Activated CD8-positive, alpha-beta T cell treated with anti-CD3 and anti-CD28 coated beads for 36 hours (primary cell): ENCODE measurements around the gene LHFPL3. TPM values are rescaled to one million over a fixed set of nuclear protein-coding genes. Genes with fewer than 3 reads are reported as not detected.

Source experiments
- ATAC-seq: fragments of 200-7000 bp; cut with Tn5 transposase; one replicate; pipeline ENCODE4 v1.10.0; 2021; ENCODE audit warnings: mild to moderate bottlenecking, moderate library complexity
- CTCF ChIA-PET: fragments of 350-600 bp; sonication (Branson Sonifier 250); formaldehyde crosslinking; loops from one replicate; lab custom pipeline; 2021; ENCODE audit warnings: antibody characterized with exemption; lab: Charles Lee
- POLR2A ChIA-PET: fragments of 350-600 bp; sonication (Branson Sonifier 250); formaldehyde crosslinking; loops from one replicate; lab custom pipeline; 2021; ENCODE audit warnings: antibody characterized with exemption; lab: Charles Lee
- DNase-seq: peaks from one replicate; pipeline ENCODE4 v3.0.0-alpha.2; 2020
- H3K27ac Mint-ChIP-seq: one replicate; pipeline ENCODE4 v1.8.0; 2021; ENCODE audit warnings: mild to moderate bottlenecking, mixed read lengths
- H3K27me3 Mint-ChIP-seq: one replicate; pipeline ENCODE4 v1.8.0; 2021; ENCODE audit warnings: mixed read lengths
- H3K36me3 Mint-ChIP-seq: one replicate; pipeline ENCODE4 v1.8.0; 2021; ENCODE audit warnings: low read depth, mixed read lengths
- H3K4me1 Mint-ChIP-seq: one replicate; pipeline ENCODE4 v1.8.0; 2021; ENCODE audit warnings: low read depth, mixed read lengths
- H3K4me3 Mint-ChIP-seq: one replicate; pipeline ENCODE4 v1.8.0; 2021; ENCODE audit warnings: mild to moderate bottlenecking, moderate library complexity, mixed read lengths
- H3K9me3 Mint-ChIP-seq: one replicate; pipeline ENCODE4 v1.8.0; 2021; ENCODE audit warnings: mixed read lengths
- CTCF ChIP-seq: fragments of 200-600 bp; IDR thresholded peaks from one replicate; pipeline ENCODE4 v1.8.0; 2022; ENCODE audit warnings: antibody characterized with exemption, mild to moderate bottlenecking
- intact Hi-C: fragments of 100-400 bp; cut with micrococcal nuclease; formaldehyde crosslinking; loops from one replicate; pipeline ENCODE4 v1.10.0; 2022
- total RNA-seq, 2 experiments: library from RNA; stranded (reverse); gene quantifications; one replicate each; pipeline ENCODE4 v1.2.3, GENCODE V29; 2021

The LHFPL3 gene
- total RNA-seq, 2 experiments from 2014 or later = not detected

- DNase-seq = no peak
- Mint-ChIP-seq H3K9me3 (peaks cover 3% of the 10 kb centered on the region), H3K27ac (no peak overlapping the region), H3K27me3 (peaks cover 10% of the 10 kb centered on the region), H3K4me1 (peaks cover 7% of the 10 kb centered on the region), H3K4me3 (no peak overlapping the region), H3K36me3 (no peaks in the 10 kb centered on the region)
- peak; percentile 30 for ATAC-seq
- TF ChIP-seq CTCF = no peak
- POLR2A ChIA-PET = no interaction called here
- CTCF ChIA-PET = no interaction called here
- intact Hi-C loops = no loop called here
Measured at GRCh38 chr7:104296266-104296665, 32.1 kb upstream of the LHFPL3 start.

- CTCF ChIA-PET = no interaction called here
- DNase-seq (no peak), ATAC-seq (no peak)
- intact Hi-C loops = no loop called here
- peaks cover 3% of the 10 kb centered on the region for H3K9me3 Mint-ChIP-seq
- H3K27me3 Mint-ChIP-seq = peaks cover 9% of the 10 kb centered on the region
- no peak for TF ChIP-seq CTCF
- no peak overlapping the region for H3K4me3 Mint-ChIP-seq
- H3K4me1 Mint-ChIP-seq = peaks cover 7% of the 10 kb centered on the region
- POLR2A ChIA-PET = no interaction called here
- H3K36me3 Mint-ChIP-seq = no peaks in the 10 kb centered on the region
- no peak overlapping the region for H3K27ac Mint-ChIP-seq
Measured at GRCh38 chr7:104296900-104297299, 31.5 kb upstream of the LHFPL3 start.

GRCh38 chr7:104299323-104299722, 29.1 kb upstream of the LHFPL3 start:
- ATAC-seq (no peak), DNase-seq (no peak)
- Mint-ChIP-seq H3K27me3 (peaks cover 10% of the 10 kb centered on the region), H3K36me3 (no peaks in the 10 kb centered on the region), H3K27ac (no peak overlapping the region), H3K4me1 (peaks cover 7% of the 10 kb centered on the region), H3K4me3 (no peak overlapping the region), H3K9me3 (peaks cover 3% of the 10 kb centered on the region)
- CTCF ChIA-PET = no interaction called here
- POLR2A ChIA-PET = no interaction called here
- no peak for TF ChIP-seq CTCF
- intact Hi-C loops = no loop called here

GRCh38 chr7:104299777-104300176, 28.6 kb upstream of the LHFPL3 start:
- DNase-seq (no peak), ATAC-seq (no peak)
- POLR2A ChIA-PET = no interaction called here
- Mint-ChIP-seq H3K4me3 (no peak overlapping the region), H3K27me3 (peaks cover 8% of the 10 kb centered on the region), H3K4me1 (peaks cover 7% of the 10 kb centered on the region), H3K9me3 (peaks cover 3% of the 10 kb centered on the region), H3K27ac (no peak overlapping the region), H3K36me3 (no peaks in the 10 kb centered on the region)
- intact Hi-C loops = no loop called here
- CTCF ChIA-PET = no interaction called here
- no peak for TF ChIP-seq CTCF

GRCh38 chr7:104306793-104307192, 21.6 kb upstream of the LHFPL3 start:
- CTCF ChIA-PET = no interaction called here
- H3K27me3 Mint-ChIP-seq = peaks cover 5% of the 10 kb centered on the region
- H3K4me3 Mint-ChIP-seq = no peak overlapping the region
- no peak for ATAC-seq
- no peak for DNase-seq
- no peaks in the 10 kb centered on the region for H3K9me3 Mint-ChIP-seq
- no peak overlapping the region for H3K27ac Mint-ChIP-seq
- no peaks in the 10 kb centered on the region for H3K4me1 Mint-ChIP-seq
- POLR2A ChIA-PET = no interaction called here
- TF ChIP-seq CTCF = no peak
- no peaks in the 10 kb centered on the region for H3K36me3 Mint-ChIP-seq
- intact Hi-C loops = no loop called here
